ENCODE measurements around the gene GPR89A.
"Not testable (repeated sequence)": the region's sequence is repeated elsewhere in the genome, so short reads cannot be mapped to it uniquely, and the experiment has no call there.

GPR89A gene

DNA sequence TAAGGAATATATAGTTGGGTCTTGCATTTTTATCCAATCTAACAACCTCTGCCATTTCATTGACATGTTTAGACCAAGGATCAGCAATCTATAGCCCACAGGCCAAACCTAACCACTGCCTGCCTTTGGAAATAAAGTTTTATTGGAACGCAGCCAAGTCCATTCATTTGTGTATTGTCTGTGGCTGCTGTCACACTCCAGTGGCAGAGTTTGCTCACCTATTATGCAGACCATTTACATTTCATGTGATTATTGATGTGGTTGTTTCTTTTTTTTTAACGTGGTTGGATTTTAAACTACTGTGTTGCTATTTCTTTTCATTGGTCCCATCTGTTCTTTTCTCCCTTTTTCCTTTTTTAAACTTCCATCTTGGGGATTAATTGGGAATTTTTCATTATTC is 54.7 kb downstream of the GPR89A start:
- not testable (repeated sequence) for H3K36me3 ChIP-seq (ENCODE audit: insufficient read depth); H3K4me2 ChIP-seq; H3K4me1 ChIP-seq (ENCODE audit: low read depth, poor library complexity, severe bottlenecking); H3K27ac ChIP-seq; H3K4me3 ChIP-seq (IDR thresholded peaks at IDR 0.05; ENCODE audit: insufficient read depth, low read depth, low read length); H3K27me3 ChIP-seq (ENCODE audit: insufficient read depth, low read depth); H3K79me2 ChIP-seq (ENCODE audit: insufficient read depth, low read depth); H2AFZ ChIP-seq (ENCODE audit: low read depth); H3K9ac ChIP-seq; H4K20me1 ChIP-seq (ENCODE audit: insufficient read depth)

GRCh38 chr1:145665015-145665414 is 57.2 kb downstream of the GPR89A start:
- not testable (repeated sequence) for H3K4me3 ChIP-seq (IDR thresholded peaks at IDR 0.05; ENCODE audit: insufficient read depth, low read depth, low read length); H4K20me1 ChIP-seq (ENCODE audit: insufficient read depth); H3K4me1 ChIP-seq (ENCODE audit: low read depth, poor library complexity, severe bottlenecking); H3K9ac ChIP-seq; H2AFZ ChIP-seq (ENCODE audit: low read depth); H3K27ac ChIP-seq; H3K4me2 ChIP-seq; H3K79me2 ChIP-seq (ENCODE audit: insufficient read depth, low read depth); H3K36me3 ChIP-seq (ENCODE audit: insufficient read depth); H3K27me3 ChIP-seq (ENCODE audit: insufficient read depth, low read depth)

DNA sequence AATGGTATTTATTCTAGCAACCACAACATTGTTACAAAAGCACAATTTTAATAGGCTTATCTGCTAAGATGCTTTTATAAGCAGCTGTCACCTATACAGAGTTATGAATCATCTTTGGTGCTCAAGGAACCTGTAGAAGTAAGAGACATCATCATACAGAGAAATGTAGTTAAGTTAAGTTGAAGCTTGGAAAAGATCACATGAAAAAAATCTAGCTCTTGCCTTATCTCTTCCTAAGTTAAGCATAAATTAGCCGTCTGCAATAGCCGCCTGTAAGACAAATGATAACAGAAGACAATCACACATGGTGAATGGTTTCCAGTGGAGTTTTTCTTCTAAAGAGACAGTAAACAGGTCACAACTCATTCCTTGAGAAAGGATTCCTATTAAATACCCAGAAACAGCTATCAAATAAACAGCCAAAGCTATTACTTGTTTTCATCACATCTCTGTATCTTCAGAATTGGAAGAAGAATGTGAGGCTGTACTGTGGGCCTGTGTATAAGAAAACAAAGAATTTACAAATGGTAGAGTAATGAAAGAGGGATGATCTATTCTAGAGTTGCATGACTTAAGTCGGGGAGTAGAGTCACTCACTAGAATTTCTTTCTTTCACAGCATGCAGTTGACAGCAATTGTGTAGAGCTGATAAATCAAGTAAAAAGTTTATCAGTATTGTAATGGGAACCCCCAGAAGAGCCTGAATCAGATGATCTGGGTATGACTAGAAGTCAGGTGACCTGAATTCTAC is 63.4 kb downstream of the GPR89A start:
- H3K4me1 ChIP-seq (ENCODE audit: low read depth, poor library complexity, severe bottlenecking): peaks cover 29% of the 10 kb centered on the region
- not testable (repeated sequence) for H3K36me3 ChIP-seq (ENCODE audit: insufficient read depth); H2AFZ ChIP-seq (ENCODE audit: low read depth); H4K20me1 ChIP-seq (ENCODE audit: insufficient read depth); H3K4me3 ChIP-seq (IDR thresholded peaks at IDR 0.05; ENCODE audit: insufficient read depth, low read depth, low read length); H3K27ac ChIP-seq; H3K79me2 ChIP-seq (ENCODE audit: insufficient read depth, low read depth); H3K9ac ChIP-seq; H3K27me3 ChIP-seq (ENCODE audit: insufficient read depth, low read depth); H3K4me2 ChIP-seq

DNA sequence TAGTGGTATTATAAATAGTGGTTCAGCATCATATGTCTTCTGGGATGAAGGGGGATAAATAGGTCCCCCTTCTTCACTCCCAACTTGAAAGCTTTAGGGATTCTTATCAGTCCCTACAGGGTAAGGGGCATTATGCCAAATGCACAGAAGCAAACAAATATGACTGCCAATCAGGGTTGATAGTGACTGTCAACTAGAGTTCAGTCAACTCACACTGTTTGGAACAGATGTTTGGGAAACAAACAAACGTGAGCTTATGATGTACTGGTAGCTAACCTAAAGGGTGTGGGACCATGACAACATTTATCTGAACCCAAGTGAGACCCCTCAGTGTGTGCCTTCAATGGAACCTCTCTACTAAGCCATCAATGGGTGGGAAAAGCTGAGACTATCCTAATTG is 65.4 kb downstream of the GPR89A start:
- H3K27me3 ChIP-seq (ENCODE audit: insufficient read depth, low read depth); H3K9ac ChIP-seq; H3K4me2 ChIP-seq; H3K27ac ChIP-seq; H3K79me2 ChIP-seq (ENCODE audit: insufficient read depth, low read depth); H3K36me3 ChIP-seq (ENCODE audit: insufficient read depth); H3K4me3 ChIP-seq (IDR thresholded peaks at IDR 0.05; ENCODE audit: insufficient read depth, low read depth, low read length); H2AFZ ChIP-seq (ENCODE audit: low read depth); H4K20me1 ChIP-seq (ENCODE audit: insufficient read depth): not testable (repeated sequence)
- H3K4me1 ChIP-seq (ENCODE audit: low read depth, poor library complexity, severe bottlenecking): peaks cover 22% of the 10 kb centered on the region

DNA sequence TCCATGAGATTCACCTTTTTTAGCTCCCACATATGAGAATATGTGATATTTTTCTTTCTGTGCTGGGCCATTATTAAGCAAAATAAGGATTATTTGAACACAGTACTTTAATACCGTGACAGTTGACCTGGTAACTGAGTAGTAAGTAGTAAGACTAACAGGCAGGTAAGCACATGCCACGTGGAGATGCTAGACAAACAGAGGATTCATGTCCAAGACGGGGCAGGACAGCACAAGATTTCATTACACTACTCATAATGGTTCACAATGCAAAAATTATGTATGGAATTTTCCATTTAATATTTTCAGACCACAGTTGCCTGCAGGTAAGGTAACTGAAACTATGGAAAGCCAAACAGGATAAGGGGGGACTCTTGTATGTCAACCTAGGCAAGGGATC is 77.1 kb downstream of the GPR89A start:
- H3K27ac ChIP-seq; H4K20me1 ChIP-seq (ENCODE audit: insufficient read depth); H3K9ac ChIP-seq; H2AFZ ChIP-seq (ENCODE audit: low read depth); H3K4me2 ChIP-seq; H3K27me3 ChIP-seq (ENCODE audit: insufficient read depth, low read depth); H3K4me3 ChIP-seq (IDR thresholded peaks at IDR 0.05; ENCODE audit: insufficient read depth, low read depth, low read length); H3K36me3 ChIP-seq (ENCODE audit: insufficient read depth); H3K79me2 ChIP-seq (ENCODE audit: insufficient read depth, low read depth): not testable (repeated sequence)
- H3K4me1 ChIP-seq (ENCODE audit: low read depth, poor library complexity, severe bottlenecking): peaks cover 19% of the 10 kb centered on the region

- not testable (repeated sequence) for H3K4me3 ChIP-seq (IDR thresholded peaks at IDR 0.05; ENCODE audit: insufficient read depth, low read depth, low read length); H3K27ac ChIP-seq; H3K27me3 ChIP-seq (ENCODE audit: insufficient read depth, low read depth); H3K9ac ChIP-seq; H3K79me2 ChIP-seq (ENCODE audit: insufficient read depth, low read depth); H4K20me1 ChIP-seq (ENCODE audit: insufficient read depth); H3K4me2 ChIP-seq; H3K36me3 ChIP-seq (ENCODE audit: insufficient read depth); H2AFZ ChIP-seq (ENCODE audit: low read depth)
- peaks cover 31% of the 10 kb centered on the region for H3K4me1 ChIP-seq (ENCODE audit: low read depth, poor library complexity, severe bottlenecking)
Measured at GRCh38 chr1:145686078-145686477, 78.3 kb downstream of the GPR89A start.

DNA sequence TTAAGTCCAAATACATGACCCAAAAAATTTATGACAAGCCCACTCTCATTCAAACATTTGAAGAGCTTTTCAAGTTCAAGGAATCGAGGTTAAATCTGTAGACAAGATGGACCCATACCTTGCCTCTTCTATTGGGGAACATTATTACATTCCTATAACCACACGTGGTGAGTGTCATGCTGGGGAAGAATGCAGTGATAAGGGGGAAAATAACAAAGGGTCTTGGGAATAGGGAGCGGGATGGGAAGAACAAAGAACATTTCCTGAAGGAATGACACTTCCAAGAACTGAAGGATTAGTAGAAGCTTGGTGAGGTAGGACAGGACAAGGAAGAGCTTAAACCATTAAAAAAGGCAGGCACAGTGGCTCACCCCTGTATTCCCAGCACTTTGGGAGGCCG is 80.5 kb downstream of the GPR89A start:
- Histone ChIP-seq H3K4me3 (IDR thresholded peaks at IDR 0.05; ENCODE audit: insufficient read depth, low read depth, low read length) (no peak overlapping the region), H3K4me2 (no peak overlapping the region; the same call in 1 of the 2 replicates), H3K9ac (no peak overlapping the region), H2AFZ (ENCODE audit: low read depth) (no peak overlapping the region), H3K36me3 (ENCODE audit: insufficient read depth) (no peaks in the 10 kb centered on the region), H3K79me2 (ENCODE audit: insufficient read depth, low read depth) (no peaks in the 10 kb centered on the region), H3K4me1 (ENCODE audit: low read depth, poor library complexity, severe bottlenecking) (peaks cover 46% of the 10 kb centered on the region), H3K27ac (no peak overlapping the region), H3K27me3 (ENCODE audit: insufficient read depth, low read depth) (no peaks in the 10 kb centered on the region), H4K20me1 (ENCODE audit: insufficient read depth) (no peaks in the 10 kb centered on the region)
- TF ChIP-seq CTCF (conservative IDR thresholded peaks at IDR 0.05; ENCODE audit: low read depth, low read length): no peak

All from KMS-11 (cell line).